HFFc6 (cell line): Measurements from ENCODE around the gene CALR. TPM values are rescaled to one million over a fixed set of nuclear protein-coding genes. Genes with fewer than 3 reads are reported as not detected.

Experiments used
- DNase-seq: peaks from one replicate; pipeline ENCODE4 v3.0.0-alpha.2; 2018
- H3K27ac Mint-ChIP-seq: 2 replicates; pipeline ENCODE4 v1.8.0; 2020; ENCODE audit warnings: mild to moderate bottlenecking, mixed read lengths
- H3K27me3 Mint-ChIP-seq: 2 replicates; pipeline ENCODE4 v1.8.0; 2021; ENCODE audit warnings: mild to moderate bottlenecking, moderate library complexity, mixed read lengths; ENCODE audit not compliant: insufficient read depth
- H3K36me3 Mint-ChIP-seq: 2 replicates; pipeline ENCODE4 v1.8.0; 2021; ENCODE audit warnings: low read depth, mixed read lengths
- H3K4me1 Mint-ChIP-seq: 2 replicates; pipeline ENCODE4 v1.8.0; 2020; ENCODE audit warnings: low read depth, mixed read lengths
- H3K4me3 Mint-ChIP-seq: 2 replicates; pipeline ENCODE4 v1.8.0; 2020; ENCODE audit warnings: mild to moderate bottlenecking, moderate library complexity, mixed read lengths
- H3K9me3 Mint-ChIP-seq: 2 replicates; pipeline ENCODE4 v1.8.0; 2020; ENCODE audit warnings: mild to moderate bottlenecking, mixed read lengths
- CTCF ChIP-seq: fragments of 200-600 bp; sonication (generic); IDR thresholded peaks from 2 replicates; pipeline ENCODE4 v1.5.0; 2021; ENCODE audit warnings: antibody characterized with exemption, mild to moderate bottlenecking
- total RNA-seq, 6 experiments: library from RNA; stranded (reverse); fragmentation: NEBNext Ultra II Directional; extraction: Animal tissue kit (Norgen Biotek cat#: 25700); gene quantifications; 2 replicates in 1 of 6; 3 replicates in 5 of 6; pipeline ENCODE4 v1.2.3, GENCODE V29; 2021

CALR gene
- total RNA-seq, 6 experiments from 2014 or later = 1,716 to 2,461 (median 2,371) TPM

GRCh38 chr19:12944104-12944674 is 5.8 kb downstream of the CALR start:
- H3K9me3 Mint-ChIP-seq = peaks cover 2% of the 10 kb centered on the region
- no peak for DNase-seq
- no peak for TF ChIP-seq CTCF
- H3K27me3 Mint-ChIP-seq = peaks cover 7% of the 10 kb centered on the region
- peak overlapping the region; percentile 95 for H3K27ac Mint-ChIP-seq
- peaks cover 61% of the 10 kb centered on the region for H3K36me3 Mint-ChIP-seq
- H3K4me1 Mint-ChIP-seq = peaks cover 52% of the 10 kb centered on the region
- peak overlapping the region; percentile 94 for H3K4me3 Mint-ChIP-seq

DNA sequence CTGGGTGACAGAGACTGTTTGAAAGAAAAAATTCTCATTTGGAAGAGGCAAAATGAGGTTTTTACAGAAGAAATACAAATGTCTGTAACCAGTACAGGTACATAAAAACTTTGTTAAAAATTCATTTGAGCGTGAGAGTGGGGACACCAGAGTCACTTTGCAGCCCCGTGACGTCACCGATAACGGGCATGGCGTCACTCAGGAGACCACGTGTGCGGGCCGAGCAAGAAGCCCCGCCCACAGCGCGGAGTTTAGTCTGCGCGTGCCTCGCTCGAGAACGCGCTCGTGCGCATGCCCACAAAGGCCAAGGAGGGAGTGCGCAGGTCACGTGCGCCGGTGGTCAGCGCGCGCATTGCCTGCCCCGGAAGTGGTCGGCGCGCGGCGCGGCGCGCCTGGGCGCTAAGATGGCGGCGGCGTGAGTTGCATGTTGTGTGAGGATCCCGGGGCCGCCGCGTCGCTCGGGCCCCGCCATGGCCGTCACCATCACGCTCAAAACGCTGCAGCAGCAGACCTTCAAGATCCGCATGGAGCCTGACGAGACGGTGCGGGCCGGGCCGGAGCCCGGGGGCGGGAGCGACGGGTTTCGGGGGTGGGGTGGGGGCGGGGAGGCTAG is 7.2 kb downstream of the CALR start, which contains the start of gene RAD23A:
RAD23A (plus strand) TSS at position 384 of the 613 bp plus-strand sequence; CDS start at position 471, 87 bp downstream.
- Mint-ChIP-seq H3K27ac (peak within 1 kb of the TSS; percentile 95), H3K9me3 (no peaks in the 10 kb centered on the region), H3K4me3 (peak within 1 kb of the TSS; percentile 94), H3K27me3 (peaks cover 7% of the 10 kb centered on the region), H3K4me1 (peaks cover 39% of the 10 kb centered on the region), H3K36me3 (peaks cover 59% of the 10 kb centered on the region)
- peak; percentile 97 for DNase-seq
- no peak for TF ChIP-seq CTCF

DNA sequence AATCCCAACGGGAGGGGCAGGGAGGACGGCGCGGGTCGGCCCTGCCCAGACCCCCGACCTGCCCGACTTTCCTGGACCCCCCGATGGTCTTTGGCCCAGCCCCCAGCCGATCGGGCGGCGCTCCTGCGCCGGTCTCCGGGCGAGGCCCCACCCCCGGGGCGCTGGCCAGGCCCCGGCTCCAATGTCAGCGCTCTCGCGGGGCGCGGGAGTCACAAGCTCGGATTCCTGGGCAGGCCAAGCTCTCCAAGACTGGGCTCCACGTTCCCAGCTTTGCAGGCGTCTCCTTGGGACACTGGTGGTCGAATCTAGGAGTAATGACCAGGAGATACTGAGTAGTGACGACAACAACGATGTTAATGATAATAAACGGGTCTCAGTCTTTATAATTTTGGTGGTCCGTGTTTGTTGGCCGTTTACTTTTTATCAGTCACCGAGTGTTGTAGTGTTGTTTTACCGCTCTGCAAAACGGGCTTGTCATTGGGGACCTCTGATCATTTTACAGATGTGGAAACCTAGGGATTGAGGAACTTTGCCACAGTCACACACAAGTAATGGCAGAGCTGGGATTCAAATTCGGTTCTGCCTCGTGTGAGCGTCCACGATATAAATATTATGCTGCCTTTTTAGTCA is 7.8 kb downstream of the CALR start:
- peak overlapping the region; percentile 94 for H3K4me3 Mint-ChIP-seq
- peak overlapping the region; percentile 95 for H3K27ac Mint-ChIP-seq
- no peak for TF ChIP-seq CTCF
- peaks cover 36% of the 10 kb centered on the region for H3K4me1 Mint-ChIP-seq
- peak; percentile 75 for DNase-seq
- peaks cover 62% of the 10 kb centered on the region for H3K36me3 Mint-ChIP-seq
- H3K9me3 Mint-ChIP-seq = no peaks in the 10 kb centered on the region
- H3K27me3 Mint-ChIP-seq = peaks cover 7% of the 10 kb centered on the region

DNA sequence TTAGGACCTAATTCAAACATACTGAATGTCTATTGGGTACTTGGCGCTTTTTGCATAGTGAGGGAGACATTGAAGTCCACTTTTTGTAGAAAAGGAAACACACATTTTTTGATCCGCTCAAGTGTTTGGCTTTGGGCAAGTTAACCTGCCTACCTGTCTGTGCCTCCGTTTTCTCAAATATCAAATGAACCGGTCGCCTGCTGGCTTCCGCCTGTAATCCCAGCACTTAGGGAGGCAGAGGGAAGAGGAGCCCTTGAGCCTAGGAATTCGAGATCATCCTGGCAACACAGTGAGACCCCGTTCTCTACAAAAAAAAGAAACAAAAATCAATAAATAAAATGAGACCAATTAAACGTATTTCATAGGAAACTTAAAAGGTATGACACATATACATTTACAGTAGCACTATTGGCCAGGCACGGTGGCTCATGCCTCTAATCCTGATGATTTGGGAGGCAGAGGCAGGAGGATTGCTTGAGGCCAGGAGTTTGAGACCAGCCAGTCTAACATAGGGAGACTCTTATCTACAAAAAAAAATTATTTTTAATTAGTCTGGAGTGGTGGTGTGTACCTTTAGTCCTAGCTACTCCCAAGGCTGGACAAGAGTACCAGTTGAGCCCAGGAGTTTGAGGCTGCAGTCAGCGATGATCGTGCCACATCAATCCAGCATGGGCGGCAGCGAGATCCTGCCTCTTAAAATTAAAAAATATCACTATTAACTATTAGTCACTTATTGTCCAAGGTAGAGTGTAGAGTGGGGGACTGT is 8.5 kb downstream of the CALR start:
- Mint-ChIP-seq H3K27ac (peak overlapping the region; percentile 95), H3K36me3 (peaks cover 68% of the 10 kb centered on the region), H3K4me3 (peak overlapping the region; percentile 94), H3K27me3 (peaks cover 7% of the 10 kb centered on the region), H3K9me3 (no peaks in the 10 kb centered on the region), H3K4me1 (peaks cover 43% of the 10 kb centered on the region)
- no peak for TF ChIP-seq CTCF
- DNase-seq = no peak

- Mint-ChIP-seq H3K27me3 (peaks cover 7% of the 10 kb centered on the region), H3K4me3 (0 out of 2 replicates have a peak overlapping the region, but pooled peaks have one; percentile 94), H3K36me3 (peaks cover 64% of the 10 kb centered on the region), H3K27ac (peak overlapping the region; percentile 95), H3K9me3 (no peaks in the 10 kb centered on the region), H3K4me1 (peaks cover 45% of the 10 kb centered on the region)
- no peak for DNase-seq
- no peak for TF ChIP-seq CTCF
Measured at GRCh38 chr19:12947702-12948611, 9.5 kb downstream of the CALR start.
